ENCODE measurements around the gene TBC1D1.

DNA sequence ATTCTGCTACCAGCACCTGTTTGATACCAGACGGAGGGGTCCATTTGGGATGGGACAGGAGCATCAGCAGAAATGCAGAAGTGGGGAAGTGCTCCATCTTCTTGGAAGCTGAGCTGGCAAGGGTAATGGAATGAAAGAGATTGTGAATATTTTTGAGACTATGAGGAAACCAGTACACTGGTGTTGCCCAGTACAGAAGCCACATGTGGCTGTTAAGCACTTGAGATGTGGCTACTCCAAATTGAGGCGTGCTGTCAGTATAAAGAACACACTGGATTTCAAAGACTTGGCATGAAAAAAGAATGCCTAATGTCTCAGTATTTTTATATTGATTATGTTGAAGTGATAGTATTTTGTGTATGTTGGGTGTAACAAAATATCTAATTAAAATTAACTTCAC, 222.7 kb downstream of the TBC1D1 start:
- TF ChIP-seq EZH2 (IDR thresholded peaks at IDR 0.05; ENCODE audit: low read depth, unreplicated experiment) (no peak), EZH2phosphoT487 (IDR thresholded peaks at IDR 0.05; ENCODE audit: unreplicated experiment) (no peak), NANOG (IDR thresholded peaks at IDR 0.05; ENCODE audit: borderline replicate concordance) (no peak), POLR2AphosphoS5 (IDR thresholded peaks at IDR 0.05; ENCODE audit: low read depth) (no peak), CREB1 (CRISPR knock-in tag; IDR thresholded peaks at IDR 0.05; ENCODE audit: low read depth) (no peak), JUNB (IDR thresholded peaks at IDR 0.05; ENCODE audit: unreplicated experiment) (no peak), ZNF114 (CRISPR knock-in tag; IDR thresholded peaks at IDR 0.05) (no peak), STAT1 (IDR thresholded peaks at IDR 0.05; ENCODE audit: unreplicated experiment) (no peak)
- TF ChIP-seq, protein P1, sequence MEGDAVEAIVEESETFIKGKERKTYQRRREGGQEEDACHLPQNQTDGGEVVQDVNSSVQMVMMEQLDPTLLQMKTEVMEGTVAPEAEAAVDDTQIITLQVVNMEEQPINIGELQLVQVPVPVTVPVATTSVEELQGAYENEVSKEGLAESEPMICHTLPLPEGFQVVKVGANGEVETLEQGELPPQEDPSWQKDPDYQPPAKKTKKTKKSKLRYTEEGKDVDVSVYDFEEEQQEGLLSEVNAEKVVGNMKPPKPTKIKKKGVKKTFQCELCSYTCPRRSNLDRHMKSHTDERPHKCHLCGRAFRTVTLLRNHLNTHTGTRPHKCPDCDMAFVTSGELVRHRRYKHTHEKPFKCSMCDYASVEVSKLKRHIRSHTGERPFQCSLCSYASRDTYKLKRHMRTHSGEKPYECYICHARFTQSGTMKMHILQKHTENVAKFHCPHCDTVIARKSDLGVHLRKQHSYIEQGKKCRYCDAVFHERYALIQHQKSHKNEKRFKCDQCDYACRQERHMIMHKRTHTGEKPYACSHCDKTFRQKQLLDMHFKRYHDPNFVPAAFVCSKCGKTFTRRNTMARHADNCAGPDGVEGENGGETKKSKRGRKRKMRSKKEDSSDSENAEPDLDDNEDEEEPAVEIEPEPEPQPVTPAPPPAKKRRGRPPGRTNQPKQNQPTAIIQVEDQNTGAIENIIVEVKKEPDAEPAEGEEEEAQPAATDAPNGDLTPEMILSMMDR (conservative IDR thresholded peaks at IDR 0.05; ENCODE audit: low read depth in 2 of 2): no peak
- TF ChIP-seq, protein P2, sequence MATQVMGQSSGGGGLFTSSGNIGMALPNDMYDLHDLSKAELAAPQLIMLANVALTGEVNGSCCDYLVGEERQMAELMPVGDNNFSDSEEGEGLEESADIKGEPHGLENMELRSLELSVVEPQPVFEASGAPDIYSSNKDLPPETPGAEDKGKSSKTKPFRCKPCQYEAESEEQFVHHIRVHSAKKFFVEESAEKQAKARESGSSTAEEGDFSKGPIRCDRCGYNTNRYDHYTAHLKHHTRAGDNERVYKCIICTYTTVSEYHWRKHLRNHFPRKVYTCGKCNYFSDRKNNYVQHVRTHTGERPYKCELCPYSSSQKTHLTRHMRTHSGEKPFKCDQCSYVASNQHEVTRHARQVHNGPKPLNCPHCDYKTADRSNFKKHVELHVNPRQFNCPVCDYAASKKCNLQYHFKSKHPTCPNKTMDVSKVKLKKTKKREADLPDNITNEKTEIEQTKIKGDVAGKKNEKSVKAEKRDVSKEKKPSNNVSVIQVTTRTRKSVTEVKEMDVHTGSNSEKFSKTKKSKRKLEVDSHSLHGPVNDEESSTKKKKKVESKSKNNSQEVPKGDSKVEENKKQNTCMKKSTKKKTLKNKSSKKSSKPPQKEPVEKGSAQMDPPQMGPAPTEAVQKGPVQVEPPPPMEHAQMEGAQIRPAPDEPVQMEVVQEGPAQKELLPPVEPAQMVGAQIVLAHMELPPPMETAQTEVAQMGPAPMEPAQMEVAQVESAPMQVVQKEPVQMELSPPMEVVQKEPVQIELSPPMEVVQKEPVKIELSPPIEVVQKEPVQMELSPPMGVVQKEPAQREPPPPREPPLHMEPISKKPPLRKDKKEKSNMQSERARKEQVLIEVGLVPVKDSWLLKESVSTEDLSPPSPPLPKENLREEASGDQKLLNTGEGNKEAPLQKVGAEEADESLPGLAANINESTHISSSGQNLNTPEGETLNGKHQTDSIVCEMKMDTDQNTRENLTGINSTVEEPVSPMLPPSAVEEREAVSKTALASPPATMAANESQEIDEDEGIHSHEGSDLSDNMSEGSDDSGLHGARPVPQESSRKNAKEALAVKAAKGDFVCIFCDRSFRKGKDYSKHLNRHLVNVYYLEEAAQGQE (IDR thresholded peaks at IDR 0.05; ENCODE audit: unreplicated experiment): no peak

Measured in GM23338 (cell line).